Measurements from ENCODE around the gene AFF3. TPM values are rescaled to one million over a fixed set of nuclear protein-coding genes. Genes with fewer than 3 reads are reported as not detected.

Gene AFF3
- total and polyA plus RNA-seq, 4 donors: 0.48 to 5.3 (median 2.3) TPM

GRCh38 chr2:99867770-99868169 lies 274.6 kb downstream of the AFF3 start:
- no peaks in the 10 kb centered on the region for H3K9me3 ChIP-seq (ENCODE audit: control insufficient read depth in 4 of 4, low read length in 3 of 4)
- TF ChIP-seq FOXA1 (IDR thresholded peaks at IDR 0.05) (no peak), FOXA2 (IDR thresholded peaks at IDR 0.05) (no peak), REST (IDR thresholded peaks at IDR 0.05) (no peak), EGR1 (IDR thresholded peaks at IDR 0.05; ENCODE audit: low read depth in 2 of 2) (no peak)
- H3K27me3 ChIP-seq (ENCODE audit: control insufficient read depth in 4 of 4, insufficient read depth in 4 of 4, low read length in 3 of 4): no peaks in the 10 kb centered on the region
- H3K36me3 ChIP-seq (ENCODE audit: control insufficient read depth in 4 of 4, insufficient read depth in 3 of 4, low read depth in 1 of 4, low read length in 3 of 4): no peaks in the 10 kb centered on the region
- peaks cover 1 to 21% (median 11%) of the 10 kb centered on the region in 4 donors for H3K4me1 ChIP-seq (ENCODE audit: control insufficient read depth in 4 of 4, insufficient read depth in 4 of 4, low read length in 3 of 4)
- no peak for DNase-seq (ENCODE audit: low spot score)
- no peak overlapping the region for H3K27ac ChIP-seq (ENCODE audit: low read depth in 1 of 2, low read length in 2 of 2)
- WGBS: 74% methylated on average over 11 of the region's 11 CpGs
- H3K4me3 ChIP-seq (ENCODE audit: low read depth in 1 of 3, low read length in 3 of 3): no peak overlapping the region
- H3K9ac ChIP-seq (ENCODE audit: low read depth in 1 of 2, low read length in 2 of 2): no peak overlapping the region

GRCh38 chr2:99865818-99866676 lies 276.3 kb downstream of the AFF3 start:
- Histone ChIP-seq H3K27ac (ENCODE audit: low read depth in 1 of 2, low read length in 2 of 2) (no peak overlapping the region), H3K9me3 (ENCODE audit: control insufficient read depth in 4 of 4, low read length in 3 of 4) (no peaks in the 10 kb centered on the region), H3K27me3 (ENCODE audit: control insufficient read depth in 4 of 4, insufficient read depth in 4 of 4, low read length in 3 of 4) (no peaks in the 10 kb centered on the region), H3K9ac (ENCODE audit: low read depth in 1 of 2, low read length in 2 of 2) (no peak overlapping the region), H3K36me3 (ENCODE audit: control insufficient read depth in 4 of 4, insufficient read depth in 3 of 4, low read depth in 1 of 4, low read length in 3 of 4) (no peaks in the 10 kb centered on the region), H3K4me1 (ENCODE audit: control insufficient read depth in 4 of 4, insufficient read depth in 4 of 4, low read length in 3 of 4) (peaks cover 3 to 21% (median 11%) of the 10 kb centered on the region in 4 donors), H3K4me3 (ENCODE audit: low read depth in 1 of 3, low read length in 3 of 3) (no peak overlapping the region)
- no peak for TF ChIP-seq NR2F2 (IDR thresholded peaks at IDR 0.05)
- no peak for TF ChIP-seq ATF3 (IDR thresholded peaks at IDR 0.05)
- no peak for TF ChIP-seq GABPA (IDR thresholded peaks at IDR 0.05 in 1 of 2, conservative IDR thresholded peaks at IDR 0.05 in 1 of 2)
- no peak for TF ChIP-seq EGR1 (IDR thresholded peaks at IDR 0.05; ENCODE audit: low read depth in 2 of 2)
- no peak for TF ChIP-seq JUND (IDR thresholded peaks at IDR 0.05)
- TF ChIP-seq RXRA (IDR thresholded peaks at IDR 0.05): no peak
- TF ChIP-seq TAF1 (conservative IDR thresholded peaks at IDR 0.05): no peak
- no peak for TF ChIP-seq HNF4G (IDR thresholded peaks at IDR 0.05)
- TF ChIP-seq RAD21 (IDR thresholded peaks at IDR 0.05): no peak
- TF ChIP-seq, protein P1, sequence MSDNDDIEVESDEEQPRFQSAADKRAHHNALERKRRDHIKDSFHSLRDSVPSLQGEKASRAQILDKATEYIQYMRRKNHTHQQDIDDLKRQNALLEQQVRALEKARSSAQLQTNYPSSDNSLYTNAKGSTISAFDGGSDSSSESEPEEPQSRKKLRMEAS (IDR thresholded peaks at IDR 0.05): no peak
- TF ChIP-seq REST (IDR thresholded peaks at IDR 0.05): no peak
- TF ChIP-seq FOXA2 (IDR thresholded peaks at IDR 0.05): no peak
- TF ChIP-seq ZBTB33 (IDR thresholded peaks at IDR 0.05): no peak
- no peak for TF ChIP-seq HNF4A (conservative IDR thresholded peaks at IDR 0.05)
- WGBS: 86% methylated on average over 9 of the region's 9 CpGs
- DNase-seq (ENCODE audit: low spot score): no peak

Measured in liver (tissue), 9 donors.